NCI-H510A (cell line): ENCODE results near the gene ECI1.

Source experiments
- DNase-seq: peaks from one replicate; lab custom pipeline; 2025; lab: John Stamatoyannopoulos, UW

The ECI1 gene

GRCh38 chr16:2233046-2233775, 18.2 kb downstream of the ECI1 start:
- no peak for DNase-seq

DNA sequence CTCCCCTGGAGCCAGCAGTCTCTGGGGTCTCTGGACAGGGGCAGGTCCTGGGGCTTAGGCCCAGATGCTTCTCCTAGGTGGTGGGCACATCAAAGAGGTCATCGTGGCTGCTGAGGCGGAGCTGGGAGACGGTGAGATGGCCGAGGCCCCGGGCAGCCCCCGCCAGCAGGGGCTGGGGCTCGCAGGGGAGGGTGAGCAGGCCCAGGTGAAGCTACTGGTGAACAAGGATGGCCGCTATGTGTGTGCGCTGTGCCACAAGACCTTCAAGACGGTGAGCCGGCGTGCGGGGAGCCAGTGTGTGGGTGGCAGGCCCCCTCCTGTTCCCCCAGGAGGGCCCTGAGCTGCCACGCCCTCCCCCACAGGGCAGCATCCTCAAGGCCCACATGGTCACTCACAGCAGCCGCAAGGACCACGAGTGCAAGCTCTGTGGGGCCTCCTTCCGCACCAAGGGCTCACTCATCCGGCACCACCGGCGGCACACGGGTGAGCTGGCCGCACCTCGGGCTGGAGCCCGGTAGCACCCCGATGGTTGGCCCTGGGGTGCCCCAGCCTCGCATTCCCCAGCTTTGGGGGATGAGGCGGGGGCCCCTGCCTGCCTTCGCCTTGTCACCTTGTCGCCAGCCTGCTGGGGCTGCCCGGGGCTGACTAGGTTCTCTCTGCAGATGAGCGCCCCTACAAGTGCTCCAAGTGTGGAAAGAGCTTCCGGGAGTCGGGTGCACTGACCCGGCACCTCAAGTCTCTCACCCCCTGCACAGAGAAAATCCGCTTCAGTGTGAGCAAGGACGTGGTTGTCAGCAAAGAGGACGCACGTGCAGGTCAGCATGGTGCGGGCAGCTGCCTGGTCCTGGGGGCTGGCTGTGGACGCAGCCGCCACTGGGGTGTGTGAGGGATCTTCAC, 19.0 kb downstream of the ECI1 start:
- DNase-seq, result no peak

DNA sequence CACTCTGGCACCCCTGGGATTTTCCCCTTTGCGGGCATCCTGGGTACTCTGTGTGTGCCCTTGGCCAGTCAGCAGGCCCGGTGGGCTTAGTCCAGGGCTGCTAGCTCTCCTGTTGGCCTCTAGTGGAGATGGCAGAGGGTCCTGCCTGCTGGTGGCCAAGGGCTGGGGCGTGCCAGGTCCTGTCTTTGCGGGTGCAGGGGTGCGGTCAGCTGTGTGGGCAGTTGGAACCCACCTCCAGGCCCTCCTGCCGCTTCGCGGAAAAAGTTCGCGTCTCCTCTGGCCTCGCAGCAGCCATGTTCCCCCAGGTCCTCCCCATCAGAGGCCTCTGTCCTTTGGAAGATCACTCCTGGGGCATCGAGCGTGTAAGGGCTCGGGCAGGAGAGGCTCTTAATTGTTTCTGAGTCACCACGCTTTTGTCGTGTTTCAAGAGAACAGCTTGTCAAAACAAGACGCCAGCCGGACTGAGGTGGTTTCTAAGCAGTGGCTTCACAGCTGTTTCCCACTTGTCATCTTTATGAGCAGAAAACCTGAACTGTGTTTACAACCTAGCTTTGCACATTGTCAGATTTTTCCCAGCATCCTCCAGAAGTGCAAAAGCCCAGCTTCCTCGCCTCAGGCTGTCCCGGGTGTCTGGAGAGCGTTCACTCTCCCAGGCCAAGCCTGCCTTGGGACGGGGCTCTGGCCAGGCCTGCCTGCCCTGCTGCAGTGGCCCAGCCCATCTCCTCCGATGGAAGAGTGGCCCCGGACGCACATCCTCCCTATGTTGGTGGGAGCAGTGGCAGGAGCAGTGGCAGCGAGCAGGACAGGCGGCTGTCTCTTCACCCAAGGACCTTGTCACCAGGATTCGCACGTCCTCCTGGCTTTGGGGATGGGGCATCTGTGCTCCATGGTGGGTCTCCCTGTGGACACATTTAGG, 20.1 kb downstream of the ECI1 start:
- no peak for DNase-seq

- DNase-seq, result no peak
These were observed 21.0 kb downstream of the ECI1 start for GRCh38 chr16:2230376-2230775.

GRCh38 chr16:2229632-2230250, 21.6 kb downstream of the ECI1 start:
- DNase-seq, result no peak

DNA sequence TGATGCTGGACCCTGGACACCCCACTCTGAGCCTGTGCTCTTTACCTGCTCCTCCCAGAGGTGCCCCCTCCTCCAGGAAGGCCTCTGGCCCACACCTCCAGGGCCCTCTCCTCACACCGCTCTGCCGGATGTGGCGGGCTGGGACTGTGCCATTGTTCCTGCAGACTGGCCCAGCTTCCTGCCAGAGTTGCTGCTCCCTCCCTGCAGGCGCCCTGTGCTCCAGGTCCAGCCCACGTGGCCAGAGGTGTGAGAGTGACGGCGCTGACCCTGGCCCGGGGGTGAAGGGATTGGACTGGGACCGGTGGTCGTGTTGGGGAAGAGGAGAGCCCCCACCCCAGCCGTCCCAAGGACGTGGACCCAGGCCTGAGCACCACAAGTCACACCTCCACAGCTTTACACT, 22.3 kb downstream of the ECI1 start:
- no peak for DNase-seq

GRCh38 chr16:2228161-2228824, 23.1 kb downstream of the ECI1 start:
- no peak for DNase-seq

DNA sequence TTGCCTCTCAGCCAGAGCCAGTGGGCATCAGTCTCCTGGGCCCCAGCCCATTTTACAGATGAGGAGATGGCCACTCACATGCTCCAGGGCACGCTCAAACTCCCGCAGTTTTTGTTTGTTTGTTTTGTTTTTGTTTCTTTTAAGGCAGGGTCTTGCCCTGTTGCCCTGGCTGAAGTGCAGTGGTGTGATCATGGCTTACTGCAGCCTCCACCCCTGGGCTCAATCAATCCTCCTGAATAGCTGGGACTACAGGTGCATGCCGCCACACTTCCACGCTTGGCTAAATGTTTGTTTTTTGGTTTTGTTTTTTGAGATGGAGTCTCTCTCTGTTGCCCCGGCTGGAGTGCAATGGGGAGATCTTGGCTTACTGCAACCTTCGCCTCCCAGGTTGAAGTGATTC, 24.5 kb downstream of the ECI1 start:
- no peak for DNase-seq

GRCh38 chr16:2226245-2226793, 25.1 kb downstream of the ECI1 start:
- no peak for DNase-seq

- no peak for DNase-seq
These were observed 27.4 kb downstream of the ECI1 start for GRCh38 chr16:2223942-2224486.

GRCh38 chr16:2223221-2223941, 28.0 kb downstream of the ECI1 start, which contains the start of gene E4F1:
Gene E4F1 (plus strand): TSS chr16:2223591. CDS start chr16:2223614, 23 bp downstream.
- peak; percentile 97 for DNase-seq

- no peak for DNase-seq
These were observed 35.1 kb downstream of the ECI1 start for GRCh38 chr16:2216330-2216729.

DNA sequence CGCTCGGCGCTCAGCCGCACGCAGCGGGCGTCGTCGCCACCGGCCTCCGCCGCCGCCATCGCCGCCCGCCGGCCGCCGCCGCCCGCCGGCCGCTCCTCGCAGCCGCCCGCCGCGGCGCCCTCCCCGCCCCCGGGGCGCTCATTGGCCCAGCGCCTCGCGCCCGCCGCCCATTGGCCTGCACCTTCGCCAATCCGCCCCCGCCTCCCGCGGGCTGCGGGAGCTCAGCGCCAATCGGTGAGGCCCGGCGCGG, 36.7 kb downstream of the ECI1 start, which contains the start of gene PGP:
Gene PGP, minus strand, starts transcription at position 122 of the 250 bp plus-strand sequence. Its CDS starts 63 bp downstream, at position 59.
- DNase-seq, result no peak

DNA sequence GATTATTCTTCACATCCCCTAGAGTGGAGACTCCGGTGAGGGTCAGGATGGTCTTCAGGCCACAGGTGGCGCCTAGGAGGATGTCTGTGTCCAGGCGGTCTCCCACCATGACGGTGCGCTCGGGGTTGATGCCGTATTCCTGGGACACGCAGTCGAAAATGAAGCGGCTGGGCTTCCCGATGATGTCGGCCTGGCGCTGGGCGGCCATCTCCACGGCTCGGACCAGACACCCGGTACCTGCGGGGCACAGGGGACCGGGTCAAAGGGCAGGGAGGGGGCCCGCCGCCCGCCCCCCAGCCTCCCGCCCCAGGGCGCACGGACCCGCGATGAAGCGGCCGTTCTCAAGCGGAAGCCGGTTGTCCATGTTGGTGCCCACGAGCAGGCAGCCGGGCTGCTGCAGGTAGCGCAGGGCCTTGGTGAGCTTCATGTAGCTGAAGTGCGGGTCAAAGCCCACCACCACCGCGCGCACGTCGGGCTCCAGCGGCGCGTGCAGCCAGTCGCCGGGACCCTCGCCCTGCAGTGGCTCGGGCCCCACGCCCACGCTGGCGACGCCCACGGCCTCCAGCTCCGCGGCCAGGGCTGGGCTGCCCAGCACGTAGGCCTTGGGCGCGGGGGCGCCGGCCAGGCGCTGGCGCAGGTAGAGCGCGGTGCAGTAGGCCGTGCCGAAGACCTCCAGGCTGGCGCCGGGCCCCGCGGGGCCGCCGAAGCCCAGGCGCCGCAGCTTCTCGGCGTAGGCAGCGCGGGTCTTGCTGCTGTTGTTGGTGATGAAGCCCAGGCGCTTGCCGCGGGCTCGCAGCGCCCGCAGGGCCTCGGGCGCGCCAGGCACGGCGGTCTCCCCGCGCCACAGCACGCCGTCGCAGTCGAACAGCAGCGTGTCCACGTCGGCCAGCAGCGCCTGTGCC, 37.3 kb downstream of the ECI1 start:
- DNase-seq, result no peak

DNA sequence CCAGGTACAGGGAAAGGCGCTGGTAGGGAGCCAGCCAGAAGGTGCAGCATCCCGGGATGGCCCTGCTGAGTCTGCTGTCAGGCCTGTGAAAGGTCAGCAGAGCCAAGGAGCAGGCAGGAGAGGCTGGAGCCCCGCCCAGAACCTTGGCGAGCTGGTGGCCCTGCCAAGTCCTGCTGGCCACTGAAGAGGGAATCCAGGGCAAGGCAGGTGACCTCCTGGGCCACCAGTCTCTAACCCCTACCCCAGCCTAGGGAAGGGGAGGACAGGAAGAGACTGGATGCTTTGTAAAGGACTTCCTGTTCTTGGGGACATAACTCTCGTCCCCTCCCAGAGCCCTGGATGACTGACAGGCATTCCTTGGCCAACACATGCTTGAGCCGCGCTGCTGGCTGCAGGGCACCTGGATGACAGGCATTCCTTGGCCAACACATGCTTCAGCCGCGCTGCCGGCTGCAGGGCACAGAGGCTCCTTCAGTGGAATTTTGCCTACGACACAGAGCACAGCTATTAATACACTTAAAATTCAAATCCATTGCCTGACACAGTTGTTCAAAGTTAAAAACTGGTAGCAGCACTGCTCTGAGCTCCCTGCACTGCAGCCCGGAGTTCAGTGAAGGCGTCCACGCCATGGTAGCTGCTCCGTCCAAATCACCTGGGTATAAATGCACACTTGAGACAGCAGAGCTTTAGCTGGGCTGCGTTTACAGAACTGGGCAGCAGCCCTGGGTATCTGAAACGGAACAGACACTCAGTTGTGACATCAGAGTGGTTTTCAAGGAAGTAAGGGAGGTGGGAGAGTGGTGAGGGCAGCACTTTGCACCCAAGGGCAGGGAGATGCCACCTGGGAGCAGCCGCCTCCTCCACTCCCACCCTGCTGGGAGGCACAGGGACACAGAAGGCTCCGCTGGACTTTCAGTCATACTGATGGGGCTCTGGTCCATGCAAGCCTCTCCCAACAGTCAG, 38.7 kb downstream of the ECI1 start:
- DNase-seq, result no peak

DNA sequence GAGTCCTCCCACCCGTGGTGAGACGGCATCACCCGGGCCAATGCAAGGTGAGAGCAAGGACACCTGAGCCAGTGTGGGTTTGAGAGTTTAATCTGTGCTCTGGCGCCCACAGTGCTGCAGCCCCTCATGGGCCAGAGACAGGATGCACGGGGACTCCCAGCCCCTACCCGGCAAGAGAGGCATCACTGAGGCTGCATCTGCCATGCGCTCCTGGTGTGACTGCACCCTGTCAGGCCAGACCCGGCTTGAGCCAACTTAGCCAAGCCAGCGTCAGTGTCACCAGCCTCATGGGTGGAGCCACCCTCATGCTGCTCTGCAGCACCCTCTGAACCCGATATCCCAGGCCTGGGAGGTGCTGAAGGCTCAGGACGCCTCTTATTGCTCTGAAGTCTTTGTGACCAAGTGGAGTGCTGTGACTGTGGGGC, 39.5 kb downstream of the ECI1 start:
- no peak for DNase-seq
